ENCODE measurements around the gene RAE1.

The RAE1 gene

GRCh38 chr20:57383447-57384347 lies 32.6 kb downstream of the RAE1 start:
- no peak overlapping the region for H3K27ac ChIP-seq (ENCODE audit: low read depth, low read length)
- H3K4me3 ChIP-seq (ENCODE audit: low read depth in 1 of 2, low read length in 2 of 2) = no peak overlapping the region
- peaks cover 14% of the 10 kb centered on the region for H3K36me3 ChIP-seq (ENCODE audit: insufficient read depth, low read length)
- H3K9ac ChIP-seq (ENCODE audit: low read length) = no peak overlapping the region
- H3K9me3 ChIP-seq (ENCODE audit: low read length) = no peaks in the 10 kb centered on the region
- H3K27me3 ChIP-seq (ENCODE audit: control insufficient read depth in 1 of 2, insufficient read depth in 2 of 2, low read length in 2 of 2) = no peaks in the 10 kb centered on the region
- no peaks in the 10 kb centered on the region for H3K4me1 ChIP-seq (ENCODE audit: insufficient read depth, low read length)

- Histone ChIP-seq H3K27ac (ENCODE audit: low read depth, low read length) (no peak overlapping the region), H3K36me3 (ENCODE audit: insufficient read depth, low read length) (peaks cover 10% of the 10 kb centered on the region), H3K9ac (ENCODE audit: low read length) (no peak overlapping the region), H3K9me3 (ENCODE audit: low read length) (no peaks in the 10 kb centered on the region), H3K27me3 (ENCODE audit: control insufficient read depth in 1 of 2, insufficient read depth in 2 of 2, low read length in 2 of 2) (no peaks in the 10 kb centered on the region), H3K4me3 (ENCODE audit: low read depth in 1 of 2, low read length in 2 of 2) (no peak overlapping the region), H3K4me1 (ENCODE audit: insufficient read depth, low read length) (peaks cover 1% of the 10 kb centered on the region)
These were observed 33.4 kb downstream of the RAE1 start for GRCh38 chr20:57384486-57384885.

GRCh38 chr20:57384953-57385761 lies 34.1 kb downstream of the RAE1 start:
- Histone ChIP-seq H3K27me3 (ENCODE audit: control insufficient read depth in 1 of 2, insufficient read depth in 2 of 2, low read length in 2 of 2) (no peaks in the 10 kb centered on the region), H3K9me3 (ENCODE audit: low read length) (no peaks in the 10 kb centered on the region), H3K36me3 (ENCODE audit: insufficient read depth, low read length) (peaks cover 7% of the 10 kb centered on the region), H3K9ac (ENCODE audit: low read length) (no peak overlapping the region), H3K4me1 (ENCODE audit: insufficient read depth, low read length) (peaks cover 8% of the 10 kb centered on the region), H3K27ac (ENCODE audit: low read depth, low read length) (no peak overlapping the region), H3K4me3 (ENCODE audit: low read depth in 1 of 2, low read length in 2 of 2) (no peak overlapping the region)

DNA sequence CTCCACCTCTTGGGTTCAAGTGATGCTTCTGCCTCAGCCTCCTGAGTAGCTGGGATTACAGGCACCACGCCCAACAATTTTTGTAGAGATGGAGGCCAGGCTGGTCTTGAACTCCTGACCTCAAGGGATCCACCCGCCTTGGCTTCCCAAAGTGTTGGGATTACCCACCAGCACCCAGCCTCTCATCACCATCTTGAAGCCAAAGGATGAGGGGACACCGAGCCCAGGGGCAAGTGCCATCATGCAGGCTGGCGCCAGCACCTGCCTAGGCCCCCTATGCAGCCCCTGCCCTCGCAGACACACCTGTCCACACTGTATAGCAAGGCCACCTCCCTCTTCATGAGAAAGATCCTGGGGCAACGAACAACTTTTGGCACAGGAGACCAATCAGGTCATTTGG lies 34.9 kb downstream of the RAE1 start:
- Histone ChIP-seq H3K36me3 (ENCODE audit: insufficient read depth, low read length) (no peaks in the 10 kb centered on the region), H3K27ac (ENCODE audit: low read depth, low read length) (no peak overlapping the region), H3K4me1 (ENCODE audit: insufficient read depth, low read length) (peaks cover 9% of the 10 kb centered on the region), H3K4me3 (ENCODE audit: low read depth in 1 of 2, low read length in 2 of 2) (no peak overlapping the region), H3K9me3 (ENCODE audit: low read length) (no peaks in the 10 kb centered on the region), H3K27me3 (ENCODE audit: control insufficient read depth in 1 of 2, insufficient read depth in 2 of 2, low read length in 2 of 2) (no peaks in the 10 kb centered on the region), H3K9ac (ENCODE audit: low read length) (no peak overlapping the region)

DNA sequence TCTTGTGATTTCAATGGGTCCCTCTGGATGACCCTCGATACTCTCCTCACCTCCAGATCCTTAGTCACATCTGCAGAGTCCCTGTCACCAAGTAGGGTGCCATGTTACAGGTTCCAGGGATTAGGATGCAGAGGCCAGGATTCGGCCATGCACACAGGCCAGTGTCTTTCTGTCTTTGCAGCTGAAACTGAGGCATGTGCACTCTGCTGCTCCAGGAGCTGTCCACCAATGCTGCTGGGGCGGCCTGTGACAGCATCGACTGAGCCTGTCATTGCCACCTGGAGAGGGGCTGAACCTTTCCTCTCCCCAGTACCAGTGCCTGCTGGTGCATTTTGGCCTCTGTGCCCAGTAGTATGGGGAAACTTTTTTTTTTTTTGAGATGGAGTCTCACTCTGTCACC lies 35.7 kb downstream of the RAE1 start:
- Histone ChIP-seq H3K4me1 (ENCODE audit: insufficient read depth, low read length) (peaks cover 9% of the 10 kb centered on the region), H3K36me3 (ENCODE audit: insufficient read depth, low read length) (no peaks in the 10 kb centered on the region), H3K9me3 (ENCODE audit: low read length) (no peaks in the 10 kb centered on the region), H3K27ac (ENCODE audit: low read depth, low read length) (no peak overlapping the region), H3K27me3 (ENCODE audit: control insufficient read depth in 1 of 2, insufficient read depth in 2 of 2, low read length in 2 of 2) (no peaks in the 10 kb centered on the region), H3K9ac (ENCODE audit: low read length) (no peak overlapping the region), H3K4me3 (ENCODE audit: low read depth in 1 of 2, low read length in 2 of 2) (no peak overlapping the region)

- no peak overlapping the region for H3K4me3 ChIP-seq (ENCODE audit: low read depth in 1 of 2, low read length in 2 of 2)
- no peaks in the 10 kb centered on the region for H3K36me3 ChIP-seq (ENCODE audit: insufficient read depth, low read length)
- H3K9me3 ChIP-seq (ENCODE audit: low read length) = no peaks in the 10 kb centered on the region
- no peak overlapping the region for H3K9ac ChIP-seq (ENCODE audit: low read length)
- H3K27me3 ChIP-seq (ENCODE audit: control insufficient read depth in 1 of 2, insufficient read depth in 2 of 2, low read length in 2 of 2) = no peaks in the 10 kb centered on the region
- H3K4me1 ChIP-seq (ENCODE audit: insufficient read depth, low read length) = peaks cover 13% of the 10 kb centered on the region
- no peak overlapping the region for H3K27ac ChIP-seq (ENCODE audit: low read depth, low read length)
These were observed 36.4 kb downstream of the RAE1 start for GRCh38 chr20:57387463-57387862.

DNA sequence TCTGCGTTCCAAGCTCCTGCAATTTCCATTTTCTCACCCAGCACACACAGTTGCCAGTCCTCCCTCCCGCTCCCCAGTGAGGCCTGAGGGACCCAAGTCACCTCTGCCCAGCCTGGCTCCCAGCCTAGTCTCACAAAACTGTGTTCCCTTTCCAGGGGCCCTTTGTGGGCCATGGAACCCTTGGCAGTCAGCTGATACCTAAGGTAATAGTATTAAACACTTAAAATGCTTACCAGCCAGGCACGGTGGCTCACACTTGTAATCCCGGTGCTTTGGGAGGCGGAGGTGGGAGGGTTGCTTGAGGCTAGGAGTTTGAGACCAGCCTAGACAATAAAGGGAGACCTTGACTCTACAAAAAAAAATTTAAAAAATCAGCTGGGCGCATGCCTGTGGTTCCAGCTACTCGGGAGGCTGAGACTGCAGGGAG lies 36.9 kb downstream of the RAE1 start:
- Histone ChIP-seq H3K27ac (ENCODE audit: low read depth, low read length) (no peak overlapping the region), H3K4me3 (ENCODE audit: low read depth in 1 of 2, low read length in 2 of 2) (no peak overlapping the region)

GRCh38 chr20:57388953-57389694 lies 38.1 kb downstream of the RAE1 start:
- Histone ChIP-seq H3K9me3 (ENCODE audit: low read length) (no peaks in the 10 kb centered on the region), H3K27ac (ENCODE audit: low read depth, low read length) (peak overlapping the region; percentile 36), H3K36me3 (ENCODE audit: insufficient read depth, low read length) (peaks cover 8% of the 10 kb centered on the region), H3K27me3 (ENCODE audit: control insufficient read depth in 1 of 2, insufficient read depth in 2 of 2, low read length in 2 of 2) (no peaks in the 10 kb centered on the region), H3K4me1 (ENCODE audit: insufficient read depth, low read length) (peaks cover 30% of the 10 kb centered on the region), H3K9ac (ENCODE audit: low read length) (peak overlapping the region; percentile 76), H3K4me3 (ENCODE audit: low read depth in 1 of 2, low read length in 2 of 2) (peak overlapping the region; percentile 1 to 56)

More for the DNA sequence above, 36.9 kb downstream of the RAE1 start:
- H3K36me3 ChIP-seq (ENCODE audit: insufficient read depth, low read length) = no peaks in the 10 kb centered on the region
- H3K9me3 ChIP-seq (ENCODE audit: low read length) = no peaks in the 10 kb centered on the region
- peaks cover 18% of the 10 kb centered on the region for H3K4me1 ChIP-seq (ENCODE audit: insufficient read depth, low read length)
- H3K9ac ChIP-seq (ENCODE audit: low read length) = no peak overlapping the region
- H3K27me3 ChIP-seq (ENCODE audit: control insufficient read depth in 1 of 2, insufficient read depth in 2 of 2, low read length in 2 of 2) = no peaks in the 10 kb centered on the region

DNA sequence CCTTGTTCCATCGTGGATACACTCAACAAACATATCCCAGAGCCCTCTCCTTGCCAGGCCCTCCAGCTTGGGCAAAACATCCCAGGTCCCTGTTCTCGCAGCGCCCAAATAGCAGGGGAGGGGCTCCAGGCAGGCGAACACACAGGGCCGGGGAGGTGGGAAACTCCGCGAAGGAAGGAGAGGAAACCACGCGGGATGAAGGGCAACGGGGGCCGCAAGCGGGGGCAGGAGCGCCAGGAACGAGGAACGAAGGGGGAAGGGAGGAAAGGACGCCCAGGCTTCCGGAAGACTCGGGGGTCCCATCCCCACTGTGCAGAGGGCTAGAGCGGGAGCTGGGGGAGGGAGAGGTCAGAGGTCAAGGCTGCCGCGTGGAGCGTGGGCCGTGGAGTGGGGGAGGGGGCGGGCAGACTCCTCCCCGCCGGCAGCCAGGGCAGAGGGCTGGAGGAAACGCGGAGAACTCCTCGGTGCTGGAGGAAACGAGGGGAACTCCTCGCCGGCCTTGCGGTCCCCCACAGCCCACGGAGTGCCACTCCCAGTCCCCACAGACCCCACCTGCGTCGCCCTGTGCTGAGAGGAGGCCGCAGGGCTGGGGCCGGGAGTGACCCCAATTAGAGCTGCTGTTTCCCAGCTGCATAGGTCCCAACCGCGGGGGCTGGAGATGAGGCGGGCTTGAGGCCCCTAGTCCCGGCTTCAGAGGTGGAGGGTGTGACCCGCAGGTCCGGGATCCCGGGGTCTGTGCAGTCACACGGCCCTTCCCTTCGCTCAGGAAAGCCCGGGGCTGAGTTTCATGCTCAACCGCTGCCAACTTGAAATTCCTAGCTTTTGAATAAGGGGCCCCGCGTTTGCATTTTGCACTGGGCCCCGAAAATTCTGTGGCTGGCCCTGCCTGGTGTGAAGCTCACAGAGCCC lies 38.9 kb downstream of the RAE1 start:
- Histone ChIP-seq H3K27ac (ENCODE audit: low read depth, low read length) (peak overlapping the region; percentile 36), H3K9me3 (ENCODE audit: low read length) (no peaks in the 10 kb centered on the region), H3K9ac (ENCODE audit: low read length) (peak overlapping the region; percentile 76), H3K4me3 (ENCODE audit: low read depth in 1 of 2, low read length in 2 of 2) (peak overlapping the region; percentile 1 to 56), H3K4me1 (ENCODE audit: insufficient read depth, low read length) (peaks cover 38% of the 10 kb centered on the region), H3K27me3 (ENCODE audit: control insufficient read depth in 1 of 2, insufficient read depth in 2 of 2, low read length in 2 of 2) (no peaks in the 10 kb centered on the region), H3K36me3 (ENCODE audit: insufficient read depth, low read length) (peaks cover 9% of the 10 kb centered on the region)

DNA sequence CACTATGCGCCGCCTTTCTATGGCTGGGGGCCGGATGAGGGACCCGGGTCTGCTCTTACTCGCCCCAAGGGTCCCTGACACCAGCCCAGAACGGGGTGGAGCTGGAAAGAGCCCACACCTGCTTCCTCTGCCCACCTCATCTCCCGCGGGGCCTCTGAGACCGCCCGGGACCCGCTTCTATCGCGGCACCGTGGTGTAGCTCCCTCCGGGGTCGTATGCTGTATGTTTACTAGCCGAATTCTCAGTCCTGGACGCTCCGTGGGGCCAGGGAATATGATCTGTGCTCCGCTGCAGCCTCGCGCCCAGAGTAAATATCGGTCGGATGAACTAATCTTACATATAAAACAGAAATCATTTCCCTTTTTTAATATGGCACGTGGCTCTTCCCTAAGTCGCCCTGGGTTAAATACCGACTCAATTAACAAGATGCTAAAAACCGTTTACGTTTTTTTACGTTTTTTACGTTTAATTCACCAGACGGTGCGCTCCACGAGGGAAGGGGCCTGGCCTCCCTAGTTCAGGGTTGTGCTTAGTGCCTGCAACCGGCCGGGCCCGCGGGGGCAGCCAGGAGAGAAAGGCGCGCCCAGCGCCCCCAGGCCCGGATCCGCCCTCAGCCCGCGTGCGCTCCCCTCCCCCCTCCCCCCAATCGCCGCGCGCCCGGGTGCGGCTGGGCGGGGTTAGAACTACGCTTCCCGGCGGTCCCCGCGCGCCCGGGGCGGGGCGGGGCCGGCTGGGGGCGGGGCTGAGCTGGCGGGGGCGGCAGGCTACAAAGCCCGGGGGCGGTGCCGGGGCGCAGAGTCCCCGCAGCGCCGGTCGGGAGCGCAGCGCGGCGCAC lies 39.8 kb downstream of the RAE1 start, which contains the start of gene RBM38:
Gene RBM38 (plus strand): TSS at position 793 of the 835 bp plus-strand sequence. CDS start 186 bp downstream, outside the sequence.
- peaks cover 9% of the 10 kb centered on the region for H3K36me3 ChIP-seq (ENCODE audit: insufficient read depth, low read length)
- H3K27me3 ChIP-seq (ENCODE audit: control insufficient read depth in 1 of 2, insufficient read depth in 2 of 2, low read length in 2 of 2) = no peaks in the 10 kb centered on the region
- peak within 1 kb of the TSS; percentile 94 for H3K27ac ChIP-seq (ENCODE audit: low read depth, low read length)
- H3K4me3 ChIP-seq (ENCODE audit: low read depth in 1 of 2, low read length in 2 of 2) = peak within 1 kb of the TSS; percentile 58 to 85
- H3K9ac ChIP-seq (ENCODE audit: low read length) = peak within 1 kb of the TSS; percentile 98
- H3K9me3 ChIP-seq (ENCODE audit: low read length) = no peaks in the 10 kb centered on the region
- peaks cover 47% of the 10 kb centered on the region for H3K4me1 ChIP-seq (ENCODE audit: insufficient read depth, low read length)
